ENCODE results near the gene PKD2L1. TPM values are rescaled to one million over a fixed set of nuclear protein-coding genes. Genes with fewer than 3 reads are reported as not detected.

The PKD2L1 gene
- polyA plus RNA-seq, 1 donor (not counting 4 experiments of a cell fraction or from before 2014, with no cell fraction given): not detected

DNA sequence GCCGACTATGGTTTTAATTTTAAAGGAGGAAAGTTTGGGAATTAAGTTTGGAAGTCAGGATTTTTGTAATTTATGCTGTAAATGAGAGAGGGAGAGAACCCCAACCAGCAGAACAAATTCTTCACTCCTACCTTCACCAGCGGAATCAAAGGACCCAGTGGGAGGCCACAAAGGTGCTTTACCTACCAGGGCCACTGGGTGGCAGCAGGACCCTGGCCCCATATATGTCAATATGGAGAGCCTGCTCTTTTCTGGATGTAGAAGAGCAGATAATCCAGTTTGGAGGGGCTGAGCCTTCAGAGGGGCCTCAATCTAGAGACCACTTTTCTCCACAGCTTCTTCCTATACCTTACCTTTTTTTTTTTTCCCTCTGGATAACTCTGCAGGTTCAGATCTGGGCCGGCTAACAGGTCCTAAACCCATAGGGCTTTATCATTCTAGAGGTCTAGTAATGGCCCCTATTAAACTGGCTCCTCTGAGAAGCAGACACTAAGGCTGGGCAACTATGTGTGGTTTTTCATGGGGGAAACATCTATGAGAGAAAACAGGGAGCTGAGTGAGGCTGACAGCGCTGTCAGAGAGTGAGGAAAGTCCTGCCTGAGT lies 8.5 kb upstream of the PKD2L1 start:
- H3K27ac ChIP-seq (ENCODE audit: control insufficient read depth, insufficient read depth, low read length): no peak overlapping the region

GRCh38 chr10:100334762-100335161 lies 4.7 kb upstream of the PKD2L1 start:
- Histone ChIP-seq H3K9me1 (ENCODE audit: control insufficient read depth, extremely low read depth, insufficient read depth, low read length) (no peaks in the 10 kb centered on the region), H3K79me2 (ENCODE audit: control insufficient read depth, insufficient read depth, low read length) (no peaks in the 10 kb centered on the region), H3K4me1 (ENCODE audit: control insufficient read depth, extremely low read depth, insufficient read depth, low read length) (no peaks in the 10 kb centered on the region), H2AFZ (ENCODE audit: control insufficient read depth, low read length) (no peak overlapping the region), H3K4me3 (ENCODE audit: control insufficient read depth in 2 of 3, extremely low read depth in 1 of 3, insufficient read depth in 2 of 3, low read depth in 1 of 3, low read length in 3 of 3) (no peak overlapping the region), H3K27me3 (ENCODE audit: control insufficient read depth, extremely low read depth, insufficient read depth, low read length) (peaks cover 18% of the 10 kb centered on the region), H3K9ac (ENCODE audit: control insufficient read depth, extremely low read depth, insufficient read depth, low read length) (no peak overlapping the region), H3K27ac (ENCODE audit: control insufficient read depth, insufficient read depth, low read length) (no peak overlapping the region), H4K20me1 (ENCODE audit: control insufficient read depth, extremely low read depth, insufficient read depth, low read length) (no peaks in the 10 kb centered on the region), H3K36me3 (ENCODE audit: control insufficient read depth in 2 of 2, extremely low read depth in 1 of 2, insufficient read depth in 2 of 2, low read length in 2 of 2) (no peaks in the 10 kb centered on the region), H3K4me2 (ENCODE audit: control insufficient read depth, extremely low read depth, insufficient read depth, low read depth, low read length) (no peak overlapping the region), H3K9me3 (ENCODE audit: control insufficient read depth, low read depth, low read length) (no peaks in the 10 kb centered on the region)
- FAIRE-seq (no peak), DNase-seq (ENCODE audit: low read depth, low spot score) (no peak)
- no peak for TF ChIP-seq EZH2 (IDR thresholded peaks at IDR 0.05; ENCODE audit: low read length)
- TF ChIP-seq, protein P1, sequence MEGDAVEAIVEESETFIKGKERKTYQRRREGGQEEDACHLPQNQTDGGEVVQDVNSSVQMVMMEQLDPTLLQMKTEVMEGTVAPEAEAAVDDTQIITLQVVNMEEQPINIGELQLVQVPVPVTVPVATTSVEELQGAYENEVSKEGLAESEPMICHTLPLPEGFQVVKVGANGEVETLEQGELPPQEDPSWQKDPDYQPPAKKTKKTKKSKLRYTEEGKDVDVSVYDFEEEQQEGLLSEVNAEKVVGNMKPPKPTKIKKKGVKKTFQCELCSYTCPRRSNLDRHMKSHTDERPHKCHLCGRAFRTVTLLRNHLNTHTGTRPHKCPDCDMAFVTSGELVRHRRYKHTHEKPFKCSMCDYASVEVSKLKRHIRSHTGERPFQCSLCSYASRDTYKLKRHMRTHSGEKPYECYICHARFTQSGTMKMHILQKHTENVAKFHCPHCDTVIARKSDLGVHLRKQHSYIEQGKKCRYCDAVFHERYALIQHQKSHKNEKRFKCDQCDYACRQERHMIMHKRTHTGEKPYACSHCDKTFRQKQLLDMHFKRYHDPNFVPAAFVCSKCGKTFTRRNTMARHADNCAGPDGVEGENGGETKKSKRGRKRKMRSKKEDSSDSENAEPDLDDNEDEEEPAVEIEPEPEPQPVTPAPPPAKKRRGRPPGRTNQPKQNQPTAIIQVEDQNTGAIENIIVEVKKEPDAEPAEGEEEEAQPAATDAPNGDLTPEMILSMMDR (optimal IDR thresholded peaks at IDR 0.05 in 1 of 3, IDR thresholded peaks at IDR 0.05 in 1 of 3, conservative IDR thresholded peaks at IDR 0.05 in 1 of 3; ENCODE audit: extremely low read depth in 1 of 3, insufficient read depth in 2 of 3, low read length in 3 of 3): no peak
- dilution Hi-C loops (cut with MboI; ENCODE audit: extremely low pct_ligation_motif_present, low sequenced_read_pairs): loop anchor here (25.0 kb wide), 1 partner anchor 103 kb away; no protein-coding TSS in a partner anchor

More for the DNA sequence above, 8.5 kb upstream of the PKD2L1 start:
- FAIRE-seq: peak; percentile 74
- H3K4me2 ChIP-seq (ENCODE audit: control insufficient read depth, extremely low read depth, insufficient read depth, low read depth, low read length): no peak overlapping the region
- no peak for DNase-seq (ENCODE audit: low read depth, low spot score)
- no peak overlapping the region for H2AFZ ChIP-seq (ENCODE audit: control insufficient read depth, low read length)
- no peaks in the 10 kb centered on the region for H3K27me3 ChIP-seq (ENCODE audit: control insufficient read depth, extremely low read depth, insufficient read depth, low read length)
- H3K9me1 ChIP-seq (ENCODE audit: control insufficient read depth, extremely low read depth, insufficient read depth, low read length): no peaks in the 10 kb centered on the region
- dilution Hi-C loops (cut with MboI; ENCODE audit: extremely low pct_ligation_motif_present, low sequenced_read_pairs): loop anchor here (25.0 kb wide), 1 partner anchor 99 kb away; no protein-coding TSS in a partner anchor
- no peaks in the 10 kb centered on the region for H4K20me1 ChIP-seq (ENCODE audit: control insufficient read depth, extremely low read depth, insufficient read depth, low read length)
- no peak overlapping the region for H3K4me3 ChIP-seq (ENCODE audit: control insufficient read depth in 2 of 3, extremely low read depth in 1 of 3, insufficient read depth in 2 of 3, low read depth in 1 of 3, low read length in 3 of 3)
- no peak for TF ChIP-seq EZH2 (IDR thresholded peaks at IDR 0.05; ENCODE audit: low read length)
- TF ChIP-seq, protein P1 (optimal IDR thresholded peaks at IDR 0.05 in 1 of 3, IDR thresholded peaks at IDR 0.05 in 1 of 3, conservative IDR thresholded peaks at IDR 0.05 in 1 of 3; ENCODE audit: extremely low read depth in 1 of 3, insufficient read depth in 2 of 3, low read length in 3 of 3): peak; percentile 86 to 92 (median 87)
- H3K79me2 ChIP-seq (ENCODE audit: control insufficient read depth, insufficient read depth, low read length): no peaks in the 10 kb centered on the region
- H3K9ac ChIP-seq (ENCODE audit: control insufficient read depth, extremely low read depth, insufficient read depth, low read length): no peak overlapping the region
- no peaks in the 10 kb centered on the region for H3K9me3 ChIP-seq (ENCODE audit: control insufficient read depth, low read depth, low read length)
- H3K4me1 ChIP-seq (ENCODE audit: control insufficient read depth, extremely low read depth, insufficient read depth, low read length): no peaks in the 10 kb centered on the region
- no peaks in the 10 kb centered on the region for H3K36me3 ChIP-seq (ENCODE audit: control insufficient read depth in 2 of 2, extremely low read depth in 1 of 2, insufficient read depth in 2 of 2, low read length in 2 of 2)

All from keratinocyte (primary cell).